ENCODE measurements around the gene SLC37A1. TPM values are rescaled to one million over a fixed set of nuclear protein-coding genes. Genes with fewer than 3 reads are reported as not detected.
A peak's percentile ranks its signal among the peaks of the same experiment; 100 is the strongest.

Gene SLC37A1
- total RNA-seq (2021) = 11.2 and 11.9 TPM in 2 replicates
- percentile 55 among the genes with signal in this experiment for Bru-seq, nascent RNA
- BruChase-seq, experiment 1, labeled RNA remaining after a 2-hour chase = percentile 55 among the genes with signal in this experiment
- BruChase-seq, experiment 2, labeled RNA remaining after a 6-hour chase = percentile 49 among the genes with signal in this experiment
- long read RNA-seq, partial matches to known transcripts = 3 of 12 reads
- long read RNA-seq, other reads (novel, unspliced or antisense) = 9 of 12 reads

- TF ChIP-seq CTCF (conservative IDR thresholded peaks at IDR 0.05; ENCODE audit: low read depth, low read length) (no peak), EZH2 (IDR thresholded peaks at IDR 0.05; ENCODE audit: borderline replicate concordance, low read depth, low read length, poor library complexity, severe bottlenecking) (no peak)
- H3K4me3 ChIP-seq (ENCODE audit: low read depth, low read length, poor library complexity, severe bottlenecking) = peak within 1 kb of the TSS; percentile 69
- no peaks in the 10 kb centered on the region for H3K27me3 ChIP-seq (replicated peaks; ENCODE audit: insufficient read depth, low read depth, low read length, poor library complexity)
- POLR2A ChIA-PET (ENCODE audit: low non-redundant PET) = interaction anchor here (0.6 kb wide), 1 partner anchor 141 kb away, joined by 3 read pairs; no protein-coding TSS in a partner anchor
- BruUV-seq (replicated peaks) = no TSS peak
- H3K36me3 ChIP-seq (ENCODE audit: insufficient read depth, low read length, poor library complexity, severe bottlenecking) = no peaks in the 10 kb centered on the region
- intact Hi-C loops (cut with micrococcal nuclease; ENCODE audit: unreplicated experiment) = no loop called here
- H3K9me3 ChIP-seq (ENCODE audit: low read depth, low read length, poor library complexity, severe bottlenecking) = no peaks in the 10 kb centered on the region
- peaks cover 13% of the 10 kb centered on the region for H3K4me1 ChIP-seq (ENCODE audit: insufficient read depth, low read length, poor library complexity, severe bottlenecking)
- CTCF ChIA-PET = no interaction called here
- H3K27ac ChIP-seq (ENCODE audit: low read depth, low read length, poor library complexity, severe bottlenecking) = no peak within 1 kb of the TSS
- DNase-seq (ENCODE audit: low spot score) = peak; percentile 13
Measured at GRCh38 chr21:42513151-42513984, at the start of gene SLC37A1. Gene SLC37A1, plus strand, starts transcription at chr21:42513852. Its CDS starts 4,603 bp downstream, at chr21:42518455.

- CTCF ChIA-PET = no interaction called here
- H3K4me1 ChIP-seq (ENCODE audit: insufficient read depth, low read length, poor library complexity, severe bottlenecking) = peaks cover 61% of the 10 kb centered on the region
- no peak overlapping the region for H3K4me3 ChIP-seq (ENCODE audit: low read depth, low read length, poor library complexity, severe bottlenecking)
- TF ChIP-seq EZH2 (IDR thresholded peaks at IDR 0.05; ENCODE audit: borderline replicate concordance, low read depth, low read length, poor library complexity, severe bottlenecking) = no peak
- intact Hi-C loops (cut with micrococcal nuclease; ENCODE audit: unreplicated experiment) = no loop called here
- peak; percentile 83 for DNase-seq (ENCODE audit: low spot score)
- peak overlapping the region; percentile 93 for H3K27ac ChIP-seq (ENCODE audit: low read depth, low read length, poor library complexity, severe bottlenecking)
- POLR2A ChIA-PET (ENCODE audit: low non-redundant PET) = no interaction called here
- H3K9me3 ChIP-seq (ENCODE audit: low read depth, low read length, poor library complexity, severe bottlenecking) = no peaks in the 10 kb centered on the region
- H3K27me3 ChIP-seq (replicated peaks; ENCODE audit: insufficient read depth, low read depth, low read length, poor library complexity) = no peaks in the 10 kb centered on the region
- no TSS peak for BruUV-seq (replicated peaks)
- H3K36me3 ChIP-seq (ENCODE audit: insufficient read depth, low read length, poor library complexity, severe bottlenecking) = no peaks in the 10 kb centered on the region
Measured at GRCh38 chr21:42463861-42464515, 49.7 kb upstream of the SLC37A1 start.

GRCh38 chr21:42465008-42465802, 48.4 kb upstream of the SLC37A1 start:
- Histone ChIP-seq H3K36me3 (ENCODE audit: insufficient read depth, low read length, poor library complexity, severe bottlenecking) (no peaks in the 10 kb centered on the region), H3K4me1 (ENCODE audit: insufficient read depth, low read length, poor library complexity, severe bottlenecking) (peaks cover 64% of the 10 kb centered on the region), H3K9me3 (ENCODE audit: low read depth, low read length, poor library complexity, severe bottlenecking) (no peaks in the 10 kb centered on the region), H3K4me3 (ENCODE audit: low read depth, low read length, poor library complexity, severe bottlenecking) (no peak overlapping the region), H3K27ac (ENCODE audit: low read depth, low read length, poor library complexity, severe bottlenecking) (peak overlapping the region; percentile 93), H3K27me3 (replicated peaks; ENCODE audit: insufficient read depth, low read depth, low read length, poor library complexity) (no peaks in the 10 kb centered on the region)
- ChIA-PET CTCF (interaction anchor here (0.6 kb wide), 1 partner anchor 322 kb away, joined by 4 read pairs; no protein-coding TSS in a partner anchor), POLR2A (ENCODE audit: low non-redundant PET) (no interaction called here)
- DNase-seq (ENCODE audit: low spot score) = peak; percentile 97
- no peak for TF ChIP-seq CTCF (conservative IDR thresholded peaks at IDR 0.05; ENCODE audit: low read depth, low read length)
- no peak for TF ChIP-seq EZH2 (IDR thresholded peaks at IDR 0.05; ENCODE audit: borderline replicate concordance, low read depth, low read length, poor library complexity, severe bottlenecking)
- BruUV-seq (replicated peaks) = no TSS peak
- intact Hi-C loops (cut with micrococcal nuclease; ENCODE audit: unreplicated experiment) = no loop called here

All from A673 (cell line).